Vagina (tissue), 2 donors: Measurements from ENCODE around the gene ANO9. TPM values are rescaled to one million over a fixed set of nuclear protein-coding genes. Genes with fewer than 3 reads are reported as not detected.

Experiments used
- DNase-seq, 2 donors: peaks; one replicate each; pipeline ENCODE4 v3.0.0-alpha.2; 2017; ENCODE audit errors: extremely low spot score in 2 of 2
- H3K27ac ChIP-seq: fragments of 200-600 bp; sonication (generic); one replicate; pipeline ENCODE4 v1.5.1; 2019
- H3K27me3 ChIP-seq: fragments of 200-600 bp; sonication (generic); one replicate; pipeline ENCODE4 v1.5.1; 2019
- H3K36me3 ChIP-seq, 2 donors: fragments of 200-600 bp; sonication (generic); one replicate each; pipeline ENCODE4 v1.5.1; 2017 to 2019
- H3K4me1 ChIP-seq: fragments of 200-600 bp; sonication (generic); one replicate; pipeline ENCODE4 v1.5.1; 2019
- H3K4me3 ChIP-seq, 2 donors: fragments of 200-600 bp; sonication (generic); 1 replicate in 1 of 2; 2 replicates in 1 of 2; pipeline ENCODE4 v1.5.1; 2016 to 2019
- H3K9me3 ChIP-seq: fragments of 200-600 bp; sonication (generic); one replicate; pipeline ENCODE4 v1.5.1; 2019
- CTCF ChIP-seq, 3 experiments: fragments of 450-650 bp in 2 of 3; fragments of 200-600 bp in 1 of 3; sonication (generic) in 1 of 3; IDR thresholded peaks; one replicate each; pipeline ENCODE4 v1.5.1; 2017 to 2019; ENCODE audit warnings: antibody characterized with exemption in 3 of 3, mild to moderate bottlenecking in 2 of 3, moderate library complexity in 2 of 3
- POLR2A ChIP-seq, 2 donors: fragments of 450-650 bp; IDR thresholded peaks; one replicate each; pipeline ENCODE4 v1.6.1; 2017; ENCODE audit warnings: antibody characterized with exemption in 2 of 2, mild to moderate bottlenecking in 2 of 2, moderate library complexity in 2 of 2
- POLR2AphosphoS5 ChIP-seq, 2 donors: sonication (generic); formaldehyde crosslinking; IDR thresholded peaks; one replicate each; pipeline ENCODE4 v1.9.0; 2017; ENCODE audit warnings: antibody characterized with exemption in 2 of 2, mild to moderate bottlenecking in 2 of 2, low read depth in 1 of 2; ENCODE audit not compliant: insufficient read depth in 1 of 2
- intact Hi-C: fragments of 100-400 bp; cut with DNase I; formaldehyde crosslinking; loops from one replicate; pipeline ENCODE4 v1.15.1; 2023
- total RNA-seq: library from RNA; depleted of rRNA; stranded (reverse); fragments of >200 nt; gene quantifications from one replicate; pipeline ENCODE4 v1.2.3, GENCODE V29; 2016

The ANO9 gene
- total RNA-seq, 1 donor from 2014 or later = 12.0 TPM

- Histone ChIP-seq H3K27me3 (no peaks in the 10 kb centered on the region), H3K4me3 (no peak overlapping the region), H3K36me3 (no peaks in the 10 kb centered on the region), H3K4me1 (no peaks in the 10 kb centered on the region), H3K27ac (no peak overlapping the region), H3K9me3 (no peaks in the 10 kb centered on the region)
- DNase-seq = no peak
- intact Hi-C loops = no loop called here
- TF ChIP-seq POLR2AphosphoS5 (IDR thresholded peaks at IDR 0.05; ENCODE audit: insufficient read depth in 1 of 2, low read depth in 1 of 2) = no peak
- TF ChIP-seq CTCF (IDR thresholded peaks at IDR 0.05) = no peak
- TF ChIP-seq POLR2A (IDR thresholded peaks at IDR 0.05) = no peak
Observed at GRCh38 chr11:380996-381395, 60.8 kb downstream of the ANO9 start.

- H3K9me3 ChIP-seq = no peaks in the 10 kb centered on the region
- H3K27ac ChIP-seq = no peak overlapping the region
- H3K4me1 ChIP-seq = no peaks in the 10 kb centered on the region
- DNase-seq = no peak
- H3K36me3 ChIP-seq = no peaks in the 10 kb centered on the region
- no peak for TF ChIP-seq POLR2A (IDR thresholded peaks at IDR 0.05)
- TF ChIP-seq POLR2AphosphoS5 (IDR thresholded peaks at IDR 0.05; ENCODE audit: insufficient read depth in 1 of 2, low read depth in 1 of 2) = no peak
- no peak for TF ChIP-seq CTCF (IDR thresholded peaks at IDR 0.05)
- no peaks in the 10 kb centered on the region for H3K27me3 ChIP-seq
- intact Hi-C loops = no loop called here
- H3K4me3 ChIP-seq = no peak overlapping the region
Observed at GRCh38 chr11:380491-380890, 61.3 kb downstream of the ANO9 start.

GRCh38 chr11:380095-380480 is 61.7 kb downstream of the ANO9 start:
- Histone ChIP-seq H3K4me3 (no peak overlapping the region), H3K4me1 (no peaks in the 10 kb centered on the region)

GRCh38 chr11:379205-380094 is 62.4 kb downstream of the ANO9 start:
- Histone ChIP-seq H3K36me3 (no peaks in the 10 kb centered on the region), H3K9me3 (no peaks in the 10 kb centered on the region), H3K27ac (no peak overlapping the region), H3K4me3 (no peak overlapping the region), H3K27me3 (no peaks in the 10 kb centered on the region), H3K4me1 (no peaks in the 10 kb centered on the region)
- DNase-seq = no peak
- intact Hi-C loops = no loop called here
- TF ChIP-seq POLR2A (IDR thresholded peaks at IDR 0.05) = no peak
- no peak for TF ChIP-seq CTCF (IDR thresholded peaks at IDR 0.05)

More at GRCh38 chr11:380095-380480, 61.7 kb downstream of the ANO9 start:
- Histone ChIP-seq H3K36me3 (no peaks in the 10 kb centered on the region), H3K9me3 (no peaks in the 10 kb centered on the region), H3K27me3 (no peaks in the 10 kb centered on the region), H3K27ac (no peak overlapping the region)
- no peak for TF ChIP-seq CTCF (IDR thresholded peaks at IDR 0.05)
- no peak for TF ChIP-seq POLR2AphosphoS5 (IDR thresholded peaks at IDR 0.05; ENCODE audit: insufficient read depth in 1 of 2, low read depth in 1 of 2)
- TF ChIP-seq POLR2A (IDR thresholded peaks at IDR 0.05) = no peak
- intact Hi-C loops = no loop called here
- no peak for DNase-seq

- Histone ChIP-seq H3K27ac (no peak overlapping the region), H3K4me1 (no peaks in the 10 kb centered on the region), H3K4me3 (no peak overlapping the region), H3K9me3 (no peaks in the 10 kb centered on the region), H3K36me3 (no peaks in the 10 kb centered on the region), H3K27me3 (no peaks in the 10 kb centered on the region)
- TF ChIP-seq CTCF (IDR thresholded peaks at IDR 0.05) (no peak), POLR2A (IDR thresholded peaks at IDR 0.05) (no peak), POLR2AphosphoS5 (IDR thresholded peaks at IDR 0.05; ENCODE audit: insufficient read depth in 1 of 2, low read depth in 1 of 2) (no peak)
- no peak for DNase-seq
- intact Hi-C loops = no loop called here
Observed at GRCh38 chr11:377883-378500, 63.8 kb downstream of the ANO9 start.
